ENCODE measurements around the gene PTPRQ.

DNA sequence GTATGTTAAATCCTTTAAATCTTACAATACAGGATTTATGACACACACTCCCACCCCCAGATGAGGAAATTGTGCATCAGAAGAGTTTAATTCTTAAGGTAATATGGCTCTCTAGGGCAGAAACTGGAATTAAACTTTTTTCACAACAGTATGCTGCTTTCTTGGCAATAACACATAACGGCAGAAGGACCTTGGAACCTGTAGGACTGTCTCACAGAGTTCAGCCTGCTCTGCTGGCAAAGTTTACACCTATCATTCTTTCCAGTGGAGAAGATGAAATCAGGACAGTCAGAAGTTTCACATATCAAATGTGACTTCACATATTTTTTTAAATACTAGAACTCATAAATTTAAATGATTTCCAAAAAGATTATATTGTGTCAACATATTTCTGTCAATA, 232.8 kb downstream of the PTPRQ start:
- TF ChIP-seq EZH2 (IDR thresholded peaks at IDR 0.05; ENCODE audit: insufficient read depth, poor library complexity, severe bottlenecking) (no peak), EZH2phosphoT487 (IDR thresholded peaks at IDR 0.05; ENCODE audit: insufficient read depth, low read depth) (no peak)

All from GM23248 (cell line).